Transverse colon (tissue), 4 donors: Measurements from ENCODE around the gene UBA52. TPM values are rescaled to one million over a fixed set of nuclear protein-coding genes. Genes with fewer than 3 reads are reported as not detected.

ENCODE experiments used
- DNase-seq: peaks from one replicate; pipeline ENCODE4 v3.0.0-alpha.2; 2019
- H3K27ac ChIP-seq, 4 donors: fragments of 200-600 bp; sonication (generic); 2 replicates each; pipeline ENCODE4 v1.5.1; 2016 to 2018; ENCODE audit warnings: inconsistent platforms in 4 of 4
- H3K27me3 ChIP-seq: fragments of 200-600 bp; sonication (generic); 2 replicates; pipeline ENCODE4 v1.5.1; 2017; ENCODE audit warnings: inconsistent platforms
- H3K36me3 ChIP-seq, 4 donors: fragments of 200-600 bp; sonication (generic); 2 replicates each; pipeline ENCODE4 v1.5.1; 2017 to 2019; ENCODE audit warnings: inconsistent platforms in 4 of 4
- H3K4me1 ChIP-seq, 4 donors: fragments of 200-600 bp; sonication (generic); 2 replicates each; pipeline ENCODE4 v1.5.1; 2017 to 2020; ENCODE audit warnings: inconsistent platforms in 4 of 4
- H3K4me3 ChIP-seq, 4 donors: fragments of 200-600 bp; sonication (generic); 1 replicate in 1 of 4; 2 replicates in 3 of 4; pipeline versions ENCODE4 v1.5.1 to v1.6.1; 2017 to 2019; ENCODE audit warnings: inconsistent platforms in 4 of 4
- H3K9me3 ChIP-seq, 2 donors: fragments of 200-600 bp; sonication (generic); 2 replicates each; pipeline ENCODE4 v1.5.1; 2017 to 2019; ENCODE audit warnings: inconsistent platforms in 2 of 2
- EP300 ChIP-seq: sonication (generic); formaldehyde crosslinking; IDR thresholded peaks from one replicate; pipeline ENCODE4 v1.6.1; 2017; ENCODE audit warnings: antibody characterized with exemption, low read depth
- POLR2A ChIP-seq: fragments of 450-650 bp; IDR thresholded peaks from one replicate; pipeline ENCODE4 v1.6.1; 2016; ENCODE audit warnings: antibody characterized with exemption, mild to moderate bottlenecking, moderate library complexity
- POLR2AphosphoS5 ChIP-seq, 3 donors: sonication (generic); formaldehyde crosslinking; IDR thresholded peaks; one replicate each; pipeline ENCODE4 v1.6.1; 2016; ENCODE audit warnings: antibody characterized with exemption in 3 of 3
- WGBS, 2 donors: methylation state at CpG; one replicate each; pipeline ENCODE4 v1.1.5; 2018; ENCODE audit warnings: low coverage in 1 of 2; 5-methylcytosine and 5-hydroxymethylcytosine counted together
- in situ Hi-C, 4 donors: fragments of 200-750 bp; cut with MboI; loops; one replicate each; pipeline versions ENCODE4 v1.15.0 to v1.15.1; 2017; ENCODE audit warnings: low sequenced_read_pairs in 3 of 4, low pct_ligation_motif_present in 1 of 4, low pct_unique_long_range_greater_than_20kb in 1 of 4
- intact Hi-C: fragments of 100-400 bp; cut with DNase I; formaldehyde crosslinking; loops from one replicate; pipeline ENCODE4 v1.15.1; 2023; ENCODE audit warnings: low total_unique reads
- total RNA-seq, 4 donors: library from RNA; depleted of rRNA; stranded (reverse); fragments of >200 nt; gene quantifications; one replicate each; pipeline ENCODE4 v1.1.0, GENCODE V29; 2016
- TF ChIP-seq, protein P1 (sequence below), 5 experiments: fragments of 200-600 bp in 3 of 5; fragments of 450-650 bp in 2 of 5; sonication (generic) in 3 of 5; IDR thresholded peaks; 1 replicate in 2 of 5; 2 replicates in 3 of 5; pipeline ENCODE4 v1.5.1; 2016 to 2017; ENCODE audit warnings: antibody characterized with exemption in 5 of 5, inconsistent platforms in 3 of 5, mild to moderate bottlenecking in 2 of 5, moderate library complexity in 1 of 5

The UBA52 gene
- total RNA-seq, 4 donors from 2014 or later: 421 to 735 (median 566) TPM

DNA sequence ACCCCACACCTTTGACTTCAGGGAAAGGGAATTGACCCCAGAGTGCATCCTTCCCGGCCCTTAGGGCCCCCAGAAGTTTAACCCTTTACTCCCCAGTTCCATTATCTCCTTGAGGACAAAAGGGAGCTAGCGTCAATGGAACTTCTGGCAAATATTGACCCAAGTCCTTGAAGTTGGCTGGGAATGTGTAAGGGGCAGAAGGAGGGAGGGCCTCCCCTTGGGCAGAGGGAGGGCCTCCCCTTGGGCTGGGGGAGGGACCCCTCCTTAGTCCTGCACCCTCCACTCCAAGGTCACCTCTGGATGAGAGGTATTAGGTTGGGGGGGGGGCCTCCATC is 38.0 kb downstream of the UBA52 start:
- intact Hi-C loops (no loop called here), in situ Hi-C loops (loop anchor here in 1 of 4 donors (25.0 kb wide), 1 partner anchor 203 kb away; no protein-coding TSS in a partner anchor)
- Histone ChIP-seq H3K4me1 (peaks cover 13 to 46% (median 38%) of the 10 kb centered on the region in 4 donors), H3K27me3 (peaks cover 96% of the 10 kb centered on the region), H3K4me3 (no peak overlapping the region), H3K27ac (no peak overlapping the region), H3K9me3 (no peaks in the 10 kb centered on the region), H3K36me3 (no peaks in the 10 kb centered on the region)
- 38% methylated on average over 2 of the region's 2 CpGs; no CpG with 5 or more reads in 1 of the 2 donors for WGBS, 2 donors
- DNase-seq: no peak
- TF ChIP-seq, protein P1, sequence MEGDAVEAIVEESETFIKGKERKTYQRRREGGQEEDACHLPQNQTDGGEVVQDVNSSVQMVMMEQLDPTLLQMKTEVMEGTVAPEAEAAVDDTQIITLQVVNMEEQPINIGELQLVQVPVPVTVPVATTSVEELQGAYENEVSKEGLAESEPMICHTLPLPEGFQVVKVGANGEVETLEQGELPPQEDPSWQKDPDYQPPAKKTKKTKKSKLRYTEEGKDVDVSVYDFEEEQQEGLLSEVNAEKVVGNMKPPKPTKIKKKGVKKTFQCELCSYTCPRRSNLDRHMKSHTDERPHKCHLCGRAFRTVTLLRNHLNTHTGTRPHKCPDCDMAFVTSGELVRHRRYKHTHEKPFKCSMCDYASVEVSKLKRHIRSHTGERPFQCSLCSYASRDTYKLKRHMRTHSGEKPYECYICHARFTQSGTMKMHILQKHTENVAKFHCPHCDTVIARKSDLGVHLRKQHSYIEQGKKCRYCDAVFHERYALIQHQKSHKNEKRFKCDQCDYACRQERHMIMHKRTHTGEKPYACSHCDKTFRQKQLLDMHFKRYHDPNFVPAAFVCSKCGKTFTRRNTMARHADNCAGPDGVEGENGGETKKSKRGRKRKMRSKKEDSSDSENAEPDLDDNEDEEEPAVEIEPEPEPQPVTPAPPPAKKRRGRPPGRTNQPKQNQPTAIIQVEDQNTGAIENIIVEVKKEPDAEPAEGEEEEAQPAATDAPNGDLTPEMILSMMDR (IDR thresholded peaks at IDR 0.05): no peak
- TF ChIP-seq POLR2AphosphoS5 (IDR thresholded peaks at IDR 0.05) (no peak), POLR2A (no peak), EP300 (no peak)

DNA sequence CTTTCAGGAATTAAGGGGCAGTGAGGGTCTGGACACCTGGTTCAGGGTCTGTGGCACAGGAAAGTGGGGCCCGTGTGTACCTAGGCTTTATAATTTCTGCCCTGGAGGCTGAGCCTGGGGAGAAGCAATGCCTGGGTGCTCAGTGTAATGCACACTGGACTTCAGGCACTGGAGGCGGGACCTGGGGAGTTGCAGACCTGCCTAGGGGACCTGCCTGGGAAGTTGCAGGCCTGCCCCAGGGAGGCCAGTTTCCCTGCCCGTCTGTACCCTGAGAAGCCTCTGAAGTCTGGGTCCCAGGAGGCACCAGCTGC is 38.5 kb downstream of the UBA52 start:
- H3K9me3 ChIP-seq: no peaks in the 10 kb centered on the region
- in situ Hi-C loops: loop anchor here in 1 of 4 donors (25.0 kb wide), 1 partner anchor 202 kb away; no protein-coding TSS in a partner anchor
- H3K36me3 ChIP-seq: no peaks in the 10 kb centered on the region
- TF ChIP-seq POLR2A: no peak
- TF ChIP-seq, protein P1 (IDR thresholded peaks at IDR 0.05): no peak
- no peak for TF ChIP-seq POLR2AphosphoS5 (IDR thresholded peaks at IDR 0.05)
- TF ChIP-seq EP300: no peak
- H3K4me1 ChIP-seq: peaks cover 13 to 46% (median 38%) of the 10 kb centered on the region in 4 donors
- WGBS, 2 donors: 27% methylated on average over 3 of the region's 3 CpGs; no CpG with 5 or more reads in 1 of the 2 donors
- H3K27me3 ChIP-seq: peaks cover 96% of the 10 kb centered on the region
- intact Hi-C loops: no loop called here
- H3K27ac ChIP-seq: no peak overlapping the region
- H3K4me3 ChIP-seq: no peak overlapping the region
- no peak for DNase-seq

GRCh38 chr19:18610556-18611326 is 39.1 kb downstream of the UBA52 start:
- no peaks in the 10 kb centered on the region for H3K36me3 ChIP-seq
- H3K9me3 ChIP-seq: no peaks in the 10 kb centered on the region
- H3K4me3 ChIP-seq: no peak overlapping the region
- H3K4me1 ChIP-seq: peaks cover 13 to 46% (median 38%) of the 10 kb centered on the region in 4 donors
- intact Hi-C loops: no loop called here
- 5% methylated on average over 35 of the region's 45 CpGs; no CpG with 5 or more reads in 1 of the 2 donors for WGBS, 2 donors
- H3K27ac ChIP-seq: no peak overlapping the region
- no peak for DNase-seq
- H3K27me3 ChIP-seq: peaks cover 96% of the 10 kb centered on the region
- in situ Hi-C loops: loop anchor here in 1 of 4 donors (25.0 kb wide), 1 partner anchor 202 kb away; no protein-coding TSS in a partner anchor
- TF ChIP-seq EP300 (no peak), POLR2AphosphoS5 (IDR thresholded peaks at IDR 0.05) (no peak), POLR2A (no peak)
- TF ChIP-seq, protein P1 (IDR thresholded peaks at IDR 0.05): no peak

- Histone ChIP-seq H3K4me1 (peaks cover 13 to 41% (median 36%) of the 10 kb centered on the region in 4 donors), H3K9me3 (no peaks in the 10 kb centered on the region), H3K27ac (no peak overlapping the region), H3K36me3 (no peaks in the 10 kb centered on the region), H3K27me3 (peaks cover 96% of the 10 kb centered on the region), H3K4me3 (peak overlapping the region in 1 of 4 donors; percentile 55)
- in situ Hi-C loops: loop anchor here in 1 of 4 donors (25.0 kb wide), 1 partner anchor 201 kb away; no protein-coding TSS in a partner anchor
- intact Hi-C loops: no loop called here
- WGBS, 2 donors: 5% methylated on average over 27 of the region's 62 CpGs; no CpG with 5 or more reads in 1 of the 2 donors
- TF ChIP-seq POLR2AphosphoS5 (IDR thresholded peaks at IDR 0.05): no peak
- TF ChIP-seq POLR2A: no peak
- TF ChIP-seq EP300: no peak
- TF ChIP-seq, protein P1 (IDR thresholded peaks at IDR 0.05): no peak
- no peak for DNase-seq
These were observed 39.8 kb downstream of the UBA52 start for GRCh38 chr19:18611327-18612050.
